ENCODE measurements around the gene FDXR. TPM values are rescaled to one million over a fixed set of nuclear protein-coding genes. Genes with fewer than 3 reads are reported as not detected.

The FDXR gene
- total and polyA plus RNA-seq, 9 of the 15 experiments (the other 6 are each of a cell fraction or from before 2014, with no cell fraction given) = 0.89 to 70.7 (median 30.9) TPM

DNA sequence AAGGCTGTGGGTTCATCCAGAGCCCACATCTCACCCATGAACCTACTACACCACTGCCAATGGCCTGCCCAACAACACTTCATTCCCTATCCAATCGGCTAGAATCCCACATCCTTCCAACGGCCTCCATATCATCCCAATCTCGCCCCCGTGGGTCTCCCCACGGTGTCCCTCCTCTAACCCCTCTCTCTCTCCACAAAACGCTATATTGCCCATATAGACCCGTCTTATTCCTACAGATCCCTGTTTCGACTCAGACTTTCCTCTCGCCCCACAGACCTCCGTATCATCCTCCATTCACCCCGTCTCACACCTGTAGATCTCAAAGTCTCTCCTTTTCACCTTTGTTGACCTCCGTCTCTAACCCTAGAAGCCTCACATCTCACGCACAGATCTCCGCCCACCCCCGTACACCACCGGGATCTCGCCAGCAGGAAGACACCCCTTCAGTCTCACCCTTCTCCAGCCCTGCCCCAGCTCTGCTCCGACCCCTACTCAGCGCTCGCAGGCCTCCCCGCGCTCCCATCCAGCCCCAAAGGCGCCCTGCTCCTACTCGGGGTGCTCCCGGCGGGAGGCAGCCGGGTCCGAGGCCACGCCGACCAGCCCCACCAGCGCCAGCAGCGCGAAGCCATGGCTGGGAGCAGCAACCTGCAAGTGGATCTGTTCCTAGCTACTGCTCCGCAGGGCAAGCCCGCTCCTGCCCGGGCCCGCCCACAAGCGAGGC, at the start of gene FDXR (continued):
- TF ChIP-seq, protein P1, sequence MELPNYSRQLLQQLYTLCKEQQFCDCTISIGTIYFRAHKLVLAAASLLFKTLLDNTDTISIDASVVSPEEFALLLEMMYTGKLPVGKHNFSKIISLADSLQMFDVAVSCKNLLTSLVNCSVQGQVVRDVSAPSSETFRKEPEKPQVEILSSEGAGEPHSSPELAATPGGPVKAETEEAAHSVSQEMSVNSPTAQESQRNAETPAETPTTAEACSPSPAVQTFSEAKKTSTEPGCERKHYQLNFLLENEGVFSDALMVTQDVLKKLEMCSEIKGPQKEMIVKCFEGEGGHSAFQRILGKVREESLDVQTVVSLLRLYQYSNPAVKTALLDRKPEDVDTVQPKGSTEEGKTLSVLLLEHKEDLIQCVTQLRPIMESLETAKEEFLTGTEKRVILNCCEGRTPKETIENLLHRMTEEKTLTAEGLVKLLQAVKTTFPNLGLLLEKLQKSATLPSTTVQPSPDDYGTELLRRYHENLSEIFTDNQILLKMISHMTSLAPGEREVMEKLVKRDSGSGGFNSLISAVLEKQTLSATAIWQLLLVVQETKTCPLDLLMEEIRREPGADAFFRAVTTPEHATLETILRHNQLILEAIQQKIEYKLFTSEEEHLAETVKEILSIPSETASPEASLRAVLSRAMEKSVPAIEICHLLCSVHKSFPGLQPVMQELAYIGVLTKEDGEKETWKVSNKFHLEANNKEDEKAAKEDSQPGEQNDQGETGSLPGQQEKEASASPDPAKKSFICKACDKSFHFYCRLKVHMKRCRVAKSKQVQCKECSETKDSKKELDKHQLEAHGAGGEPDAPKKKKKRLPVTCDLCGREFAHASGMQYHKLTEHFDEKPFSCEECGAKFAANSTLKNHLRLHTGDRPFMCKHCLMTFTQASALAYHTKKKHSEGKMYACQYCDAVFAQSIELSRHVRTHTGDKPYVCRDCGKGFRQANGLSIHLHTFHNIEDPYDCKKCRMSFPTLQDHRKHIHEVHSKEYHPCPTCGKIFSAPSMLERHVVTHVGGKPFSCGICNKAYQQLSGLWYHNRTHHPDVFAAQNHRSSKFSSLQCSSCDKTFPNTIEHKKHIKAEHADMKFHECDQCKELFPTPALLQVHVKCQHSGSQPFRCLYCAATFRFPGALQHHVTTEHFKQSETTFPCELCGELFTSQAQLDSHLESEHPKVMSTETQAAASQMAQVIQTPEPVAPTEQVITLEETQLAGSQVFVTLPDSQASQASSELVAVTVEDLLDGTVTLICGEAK (IDR thresholded peaks at IDR 0.05) = peak; percentile 60
- TF ChIP-seq, protein P1 (CRISPR knock-in tag; IDR thresholded peaks at IDR 0.05) = no peak
- TF ChIP-seq ZNF644 (tag; IDR thresholded peaks at IDR 0.05; ENCODE audit: low read depth) = no peak
- no peak for TF ChIP-seq HNRNPUL1 (IDR thresholded peaks at IDR 0.05; ENCODE audit: low read length)
- TF ChIP-seq ARNT (IDR thresholded peaks at IDR 0.05) = peak in 1 of 2 experiments; percentile 26; a peak in 1 of 4 replicates
- TF ChIP-seq SREBF2 (CRISPR knock-in tag; IDR thresholded peaks at IDR 0.05) = no peak
- no peak for TF ChIP-seq IFI16 (CRISPR knock-in tag; IDR thresholded peaks at IDR 0.05)
- TF ChIP-seq DACH1 (IDR thresholded peaks at IDR 0.05; ENCODE audit: partially characterized antibody) = no peak
- TF ChIP-seq, protein P2, sequence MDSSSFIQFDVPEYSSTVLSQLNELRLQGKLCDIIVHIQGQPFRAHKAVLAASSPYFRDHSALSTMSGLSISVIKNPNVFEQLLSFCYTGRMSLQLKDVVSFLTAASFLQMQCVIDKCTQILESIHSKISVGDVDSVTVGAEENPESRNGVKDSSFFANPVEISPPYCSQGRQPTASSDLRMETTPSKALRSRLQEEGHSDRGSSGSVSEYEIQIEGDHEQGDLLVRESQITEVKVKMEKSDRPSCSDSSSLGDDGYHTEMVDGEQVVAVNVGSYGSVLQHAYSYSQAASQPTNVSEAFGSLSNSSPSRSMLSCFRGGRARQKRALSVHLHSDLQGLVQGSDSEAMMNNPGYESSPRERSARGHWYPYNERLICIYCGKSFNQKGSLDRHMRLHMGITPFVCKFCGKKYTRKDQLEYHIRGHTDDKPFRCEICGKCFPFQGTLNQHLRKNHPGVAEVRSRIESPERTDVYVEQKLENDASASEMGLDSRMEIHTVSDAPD (CRISPR knock-in tag; IDR thresholded peaks at IDR 0.05) = no peak
- TF ChIP-seq, protein P3, sequence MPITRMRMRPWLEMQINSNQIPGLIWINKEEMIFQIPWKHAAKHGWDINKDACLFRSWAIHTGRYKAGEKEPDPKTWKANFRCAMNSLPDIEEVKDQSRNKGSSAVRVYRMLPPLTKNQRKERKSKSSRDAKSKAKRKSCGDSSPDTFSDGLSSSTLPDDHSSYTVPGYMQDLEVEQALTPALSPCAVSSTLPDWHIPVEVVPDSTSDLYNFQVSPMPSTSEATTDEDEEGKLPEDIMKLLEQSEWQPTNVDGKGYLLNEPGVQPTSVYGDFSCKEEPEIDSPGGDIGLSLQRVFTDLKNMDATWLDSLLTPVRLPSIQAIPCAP (CRISPR knock-in tag; IDR thresholded peaks at IDR 0.05; ENCODE audit: borderline replicate concordance) = no peak
- TF ChIP-seq MED1 (CRISPR knock-in tag; IDR thresholded peaks at IDR 0.05; ENCODE audit: borderline replicate concordance) = 0 out of 2 replicates have a peak, but pooled peaks have one; percentile 22
- no peak for TF ChIP-seq XRCC5 (IDR thresholded peaks at IDR 0.05; ENCODE audit: low read depth, low read length)
- TF ChIP-seq, protein P4, sequence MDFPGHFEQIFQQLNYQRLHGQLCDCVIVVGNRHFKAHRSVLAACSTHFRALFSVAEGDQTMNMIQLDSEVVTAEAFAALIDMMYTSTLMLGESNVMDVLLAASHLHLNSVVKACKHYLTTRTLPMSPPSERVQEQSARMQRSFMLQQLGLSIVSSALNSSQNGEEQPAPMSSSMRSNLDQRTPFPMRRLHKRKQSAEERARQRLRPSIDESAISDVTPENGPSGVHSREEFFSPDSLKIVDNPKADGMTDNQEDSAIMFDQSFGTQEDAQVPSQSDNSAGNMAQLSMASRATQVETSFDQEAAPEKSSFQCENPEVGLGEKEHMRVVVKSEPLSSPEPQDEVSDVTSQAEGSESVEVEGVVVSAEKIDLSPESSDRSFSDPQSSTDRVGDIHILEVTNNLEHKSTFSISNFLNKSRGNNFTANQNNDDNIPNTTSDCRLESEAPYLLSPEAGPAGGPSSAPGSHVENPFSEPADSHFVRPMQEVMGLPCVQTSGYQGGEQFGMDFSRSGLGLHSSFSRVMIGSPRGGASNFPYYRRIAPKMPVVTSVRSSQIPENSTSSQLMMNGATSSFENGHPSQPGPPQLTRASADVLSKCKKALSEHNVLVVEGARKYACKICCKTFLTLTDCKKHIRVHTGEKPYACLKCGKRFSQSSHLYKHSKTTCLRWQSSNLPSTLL (IDR thresholded peaks at IDR 0.05) = no peak
- TF ChIP-seq EHMT2 (IDR thresholded peaks at IDR 0.05) = no peak
- TF ChIP-seq TRIM28 (IDR thresholded peaks at IDR 0.05) = no peak
- no peak for TF ChIP-seq PTRF (tag; IDR thresholded peaks at IDR 0.05)
